K562 (cell line): Measurements from ENCODE around the gene ADIPOQ. TPM values are rescaled to one million over a fixed set of nuclear protein-coding genes. Genes with fewer than 3 reads are reported as not detected.
"Not testable (repeated sequence)": the region's sequence is repeated elsewhere in the genome, so short reads cannot be mapped to it uniquely, and the experiment has no call there.

Experiments used
- ATAC-seq: fragments of 200-7000 bp; cut with Tn5 transposase; 3 replicates; pipeline ENCODE4 v1.9.1; 2020; ENCODE audit warnings: moderate library complexity
- BruUV-seq: library from RNA; stranded (reverse); fragments of 400-500 nt; replicated peaks from 2 replicates; lab custom pipeline; 2021; lab: Mats Ljungman, UMichigan
- CTCF ChIA-PET: fragments of 300-600 bp; formaldehyde crosslinking; extraction: SDS; loops from one replicate; lab custom pipeline; 2021; ENCODE audit warnings: low intra/inter-chr PET ratio; lab: Yijun Ruan, JAX
- POLR2A ChIA-PET: fragments of 300-600, 350-650 bp; sonication (Branson Sonifier 250); formaldehyde crosslinking; extraction: SDS; loops from one replicate; lab custom pipeline; 2021; ENCODE audit warnings: antibody characterized with exemption, inconsistent platforms; lab: Yijun Ruan, JAX
- DNase-seq, 4 experiments: peaks; one replicate each; pipeline versions ENCODE4 v3.0.0 to v3.0.0-alpha.2; 2011 to 2018; ENCODE audit warnings: low spot score in 3 of 4, mixed read lengths in 3 of 4; ENCODE audit errors: extremely low read depth in 1 of 4
- FAIRE-seq: peaks from 2 replicates; lab custom pipeline; 2011; peaks lifted over from hg19 to GRCh38; lab: Jason Lieb, UNC
- H2AFZ ChIP-seq: 2 replicates; pipeline ENCODE4 v1.6.0; 2011; ENCODE audit warnings: low read depth, low read length, control low read depth, inconsistent platforms
- H3K27ac ChIP-seq: fragments of 200-600 bp; 3 replicates; pipeline ENCODE4 v1.8.0; 2011; ENCODE audit warnings: low read depth, mild to moderate bottlenecking, control low read depth, inconsistent platforms, low read length, moderate library complexity, mixed read lengths; ENCODE audit errors: extremely low read depth
- H3K27me3 ChIP-seq, 2 experiments: fragments of 300-600 bp in 1 of 2; 2 replicates in 1 of 2; 3 replicates in 1 of 2; pipeline versions ENCODE4 v1.6.0 to v1.8.0; 2011; ENCODE audit warnings: inconsistent platforms in 2 of 2, low read length in 2 of 2, mild to moderate bottlenecking in 1 of 2, mixed read lengths in 1 of 2, moderate library complexity in 1 of 2; ENCODE audit not compliant: control insufficient read depth in 2 of 2, insufficient read depth in 2 of 2
- H3K36me3 ChIP-seq: fragments of 300-600 bp; 3 replicates; pipeline ENCODE4 v1.8.0; 2011; ENCODE audit warnings: mild to moderate bottlenecking, low read length, inconsistent platforms; ENCODE audit not compliant: control insufficient read depth, insufficient read depth
- H3K4me1 ChIP-seq, 2 experiments: fragments of 200-600 bp in 1 of 2; replicated peaks in 1 of 2; 2 replicates in 1 of 2; 3 replicates in 1 of 2; pipeline versions ENCODE4 v1.5.1 to v1.8.0; 2011; ENCODE audit warnings: inconsistent platforms in 2 of 2, low read length in 2 of 2, mild to moderate bottlenecking in 1 of 2, mixed read lengths in 1 of 2, moderate library complexity in 1 of 2; ENCODE audit not compliant: control insufficient read depth in 2 of 2, insufficient read depth in 2 of 2
- H3K4me2 ChIP-seq: 2 replicates; pipeline ENCODE4 v1.6.1; 2011; ENCODE audit warnings: low read length, control low read depth, inconsistent platforms, mixed read lengths; ENCODE audit not compliant: insufficient read depth
- H3K4me3 ChIP-seq: fragments of 200-600 bp; sonication (generic), shearing (Covaris generic); 2 replicates; pipeline ENCODE4 v1.5.1; 2016; ENCODE audit warnings: control low read depth, inconsistent platforms
- H3K79me2 ChIP-seq: fragments of 200-600 bp; 3 replicates; pipeline ENCODE4 v1.8.0; 2011; ENCODE audit warnings: low read length, inconsistent platforms; ENCODE audit not compliant: control insufficient read depth, insufficient read depth
- H3K9ac ChIP-seq, 2 experiments: 2 replicates each; pipeline versions ENCODE4 v1.6.0 to v1.6.1; 2011; ENCODE audit warnings: low read depth in 2 of 2, low read length in 2 of 2, control low read depth in 1 of 2, inconsistent platforms in 1 of 2, mild to moderate bottlenecking in 1 of 2, mixed read lengths in 1 of 2; ENCODE audit not compliant: insufficient read depth in 1 of 2
- H3K9me1 ChIP-seq: one replicate; pipeline ENCODE4 v1.6.0; 2011; ENCODE audit warnings: inconsistent platforms, mild to moderate bottlenecking, low read length, moderate library complexity; ENCODE audit not compliant: control insufficient read depth, insufficient read depth
- H3K9me3 ChIP-seq: replicated peaks from 2 replicates; pipeline ENCODE4 v1.5.1; 2011; ENCODE audit warnings: low read depth, low read length, inconsistent platforms; ENCODE audit not compliant: control insufficient read depth, insufficient read depth
- H4K20me1 ChIP-seq: replicated peaks from 2 replicates; pipeline ENCODE4 v1.6.1; 2011; ENCODE audit warnings: low read length, inconsistent platforms, mixed read lengths; ENCODE audit not compliant: control insufficient read depth, insufficient read depth
- ARHGAP35 ChIP-seq: fragments of 450-650 bp; IDR thresholded peaks from 2 replicates; pipeline ENCODE4 v1.6.1; 2018; ENCODE audit not compliant: partially characterized antibody
- CC2D1A ChIP-seq: fragments of 450-650 bp; IDR thresholded peaks from 2 replicates; pipeline ENCODE4 v1.6.1; 2017; ENCODE audit warnings: mild to moderate bottlenecking
- CSDE1 ChIP-seq, 2 experiments: fragments of 450-650 bp; IDR thresholded peaks; 2 replicates each; pipeline ENCODE4 v1.6.1; 2016; ENCODE audit warnings: mild to moderate bottlenecking in 1 of 2
- EHMT2 ChIP-seq: fragments of 450-650 bp; IDR thresholded peaks from 2 replicates; pipeline ENCODE4 v1.6.1; 2018; ENCODE audit warnings: antibody characterized with exemption
- GATAD2A ChIP-seq: fragments of 450-650 bp; IDR thresholded peaks from 2 replicates; pipeline ENCODE4 v1.6.1; 2017
- HDAC1 ChIP-seq, 2 experiments: fragments of 450-650 bp; IDR thresholded peaks; 2 replicates each; pipeline ENCODE4 v1.6.1; 2016 to 2017; ENCODE audit warnings: inconsistent platforms in 1 of 2, mild to moderate bottlenecking in 1 of 2, moderate library complexity in 1 of 2
- HLTF ChIP-seq: fragments of 450-650 bp; IDR thresholded peaks from 2 replicates; pipeline ENCODE4 v1.6.1; 2016
- LARP7 ChIP-seq: fragments of 450-650 bp; IDR thresholded peaks from 2 replicates; pipeline ENCODE4 v1.6.1; 2016
- NCOR1 ChIP-seq: fragments of 450-650 bp; IDR thresholded peaks from 2 replicates; pipeline ENCODE4 v1.6.1; 2016; ENCODE audit warnings: mild to moderate bottlenecking, moderate library complexity
- NFRKB ChIP-seq: fragments of 450-650 bp; IDR thresholded peaks from 2 replicates; pipeline ENCODE4 v1.6.1; 2016; ENCODE audit warnings: low read depth
- SMARCA5 ChIP-seq: fragments of 450-650 bp; IDR thresholded peaks from 2 replicates; pipeline ENCODE4 v1.6.1; 2016
- SMARCE1 ChIP-seq: fragments of 450-650 bp; IDR thresholded peaks from 2 replicates; pipeline ENCODE4 v1.7.1; 2016; ENCODE audit warnings: mild to moderate bottlenecking
- TSC22D4 ChIP-seq: fragments of 450-650 bp; IDR thresholded peaks from 2 replicates; pipeline ENCODE4 v1.6.1; 2016; ENCODE audit warnings: missing genetic modification characterization, missing biosample characterization, control low read depth
- ZNF512 ChIP-seq: IDR thresholded peaks from 2 replicates; pipeline ENCODE4 v1.6.1; 2016; ENCODE audit warnings: missing genetic modification characterization, missing compliant biosample characterization
- WGBS: fragments of 100-300 bp; shearing (Covaris generic); methylation state at CpG from one replicate; pipeline ENCODE4 v1.1.6; 2016; ENCODE audit warnings: low coverage, mixed read lengths; ENCODE audit not compliant: insufficient coverage; ENCODE audit errors: missing lambda C conversion rate; 5-methylcytosine and 5-hydroxymethylcytosine counted together
- in situ Hi-C: fragments of 300-500 bp; cut with MboI; formaldehyde crosslinking; loops from 4 replicates; pipeline ENCODE4 v1.15.0; 2018; ENCODE audit warnings: inconsistent platforms, mixed read lengths
- intact Hi-C: fragments of 100-400 bp; cut with micrococcal nuclease; formaldehyde crosslinking; loops from 2 replicates; pipeline ENCODE4 v1.14.2; 2022
- polyA plus RNA-seq, 8 experiments: library from polyadenylated mRNA; depleted of rRNA in 4 of 8; stranded (reverse) in 5 of 8; unstranded in 3 of 8; fragments of >200 nt; fragmentation: Nextera tagmentation in 2 of 8; fragmentation: Illumina TruSeq in 1 of 8; extraction: Ambion mirVana in 2 of 8; extraction: Trizol in 1 of 8; gene quantifications; 2 replicates each; pipeline versions ENCODE4 v1.2.1 to v1.2.3, GENCODE V29; 2011 to 2014; ENCODE audit warnings: inconsistent platforms in 1 of 8, missing spikeins in 1 of 8
- total RNA-seq, 7 experiments: library from RNA; depleted of rRNA in 6 of 7; stranded (reverse); fragments of >200 nt in 6 of 7; fragmentation: Illumina TruSeq in 2 of 7; extraction: Trizol in 2 of 7; gene quantifications; 2 replicates each; pipeline versions ENCODE4 v1.2.1 to v1.2.3, GENCODE V29; 2011 to 2021; ENCODE audit warnings: low replicate concordance in 1 of 7

Gene ADIPOQ
- total and polyA plus RNA-seq, 9 of the 15 experiments (the other 6 are each of a cell fraction or from before 2014, with no cell fraction given), result 0.01 to 0.04 (median 0.03) TPM; not detected in 4

- intact Hi-C loops, H3K27me3 ChIP-seq, BruUV-seq, H3K4me3 ChIP-seq, H4K20me1 ChIP-seq, H3K79me2 ChIP-seq, CTCF ChIA-PET, ATAC-seq, H3K9ac ChIP-seq, H3K9me1 ChIP-seq, DNase-seq, in situ Hi-C loops, FAIRE-seq, H3K36me3 ChIP-seq, H3K9me3 ChIP-seq: not testable (repeated sequence)
- Histone ChIP-seq H3K4me2 (peak overlapping the region; percentile 62; the same call in 1 of the 2 replicates), H2AFZ (peak overlapping the region; percentile 68; the same call in 1 of the 2 replicates), H3K4me1 (peaks cover 0 to 30% of the 10 kb centered on the region in 2 experiments; a peak in 3 of 5 replicates), H3K27ac (peak overlapping the region; percentile 73; the same call in 1 of the 3 replicates)
- 0 out of 2 replicates have a peak, but pooled peaks have one; percentile 6 for TF ChIP-seq NCOR1
- 0 out of 2 replicates have a peak, but pooled peaks have one; percentile 20 for TF ChIP-seq SMARCE1
- peak; percentile 52 for TF ChIP-seq ARHGAP35
- 0 out of 2 replicates have a peak, but pooled peaks have one; percentile 25 for TF ChIP-seq NFRKB
- 0 out of 2 replicates have a peak, but pooled peaks have one; percentile 36 for TF ChIP-seq EHMT2
- 0 out of 2 replicates have a peak, but pooled peaks have one; percentile 33 for TF ChIP-seq SMARCA5
- peak in 1 of 2 experiments; percentile 58; a peak in 2 of 4 replicates for TF ChIP-seq HDAC1 (IDR thresholded peaks at IDR 0.05)
- TF ChIP-seq ZNF512 (tag), result peak; percentile 90
- TF ChIP-seq LARP7, result peak; percentile 76; the same call in 1 of the 2 replicates
- TF ChIP-seq HLTF, result peak; percentile 33; the same call in 1 of the 2 replicates
- TF ChIP-seq CSDE1 (IDR thresholded peaks at IDR 0.05), result 0 out of 4 replicates have a peak, but pooled peaks of 1 of the 2 experiments have one; percentile 62
- TF ChIP-seq GATAD2A, result 0 out of 2 replicates have a peak, but pooled peaks have one; percentile 44
- TF ChIP-seq TSC22D4 (tag), result 0 out of 2 replicates have a peak, but pooled peaks have one; percentile 55
- TF ChIP-seq CC2D1A, result 0 out of 2 replicates have a peak, but pooled peaks have one; percentile 26
- POLR2A ChIA-PET, result interaction anchor here (0.6 kb wide), 1 partner anchor 40 kb away, joined by 3 read pairs; no protein-coding TSS in a partner anchor
- 78% methylated on average over 3 of the region's 4 CpGs for WGBS
These were observed 47.2 kb downstream of the ADIPOQ start for GRCh38 chr3:186889698-186890097.
